Neural cell (in vitro differentiated cells): ENCODE data around the gene UCKL1. TPM values are rescaled to one million over a fixed set of nuclear protein-coding genes. Genes with fewer than 3 reads are reported as not detected.

Experiments used
- H2AFZ ChIP-seq: fragments of 200-600, 300-800 bp; sonication (generic), shearing (Covaris generic); 2 replicates; pipeline ENCODE4 v1.6.0; 2014; ENCODE audit warnings: low read depth, mild to moderate bottlenecking, antibody characterized with exemption, low read length, moderate library complexity
- H3F3A ChIP-seq: fragments of 200-600 bp; shearing (Covaris generic); 2 replicates; pipeline ENCODE4 v1.6.1; 2016; ENCODE audit warnings: mild to moderate bottlenecking, moderate library complexity, mixed read lengths, antibody characterized with exemption, low read length; ENCODE audit not compliant: insufficient read depth, poor library complexity, severe bottlenecking
- H3K27ac ChIP-seq: fragments of 200-600, 300-800 bp; sonication (generic), shearing (Covaris generic); 2 replicates; pipeline ENCODE4 v1.5.1; 2014; ENCODE audit warnings: mild to moderate bottlenecking, low read length, moderate library complexity
- H3K27me3 ChIP-seq: fragments of 300-800, 200-600 bp; sonication (generic), shearing (Covaris generic); 2 replicates; pipeline ENCODE4 v1.6.0; 2014; ENCODE audit warnings: mild to moderate bottlenecking, low read depth, low read length, moderate library complexity; ENCODE audit not compliant: insufficient read depth
- H3K36me3 ChIP-seq: fragments of 300-800, 200-600 bp; sonication (generic), shearing (Covaris generic); 2 replicates; pipeline ENCODE4 v1.5.1; 2014; ENCODE audit warnings: mild to moderate bottlenecking, antibody characterized with exemption, low read length, moderate library complexity; ENCODE audit not compliant: insufficient read depth
- H3K4me2 ChIP-seq: fragments of 300-800, 200-600 bp; sonication (generic), shearing (Covaris generic); 2 replicates; pipeline ENCODE4 v1.6.0; 2014; ENCODE audit warnings: mild to moderate bottlenecking, low read length
- H3K4me3 ChIP-seq: fragments of 300-800, 200-600 bp; sonication (generic), shearing (Covaris generic); 2 replicates; pipeline ENCODE4 v1.5.1; 2014; ENCODE audit warnings: mild to moderate bottlenecking, low read length, moderate library complexity
- H3K79me2 ChIP-seq: fragments of 200-600 bp; shearing (Covaris generic); replicated peaks from 2 replicates; pipeline ENCODE4 v1.6.0; 2014; ENCODE audit warnings: mild to moderate bottlenecking, low read length, moderate library complexity; ENCODE audit not compliant: insufficient read depth
- H3K9ac ChIP-seq: fragments of 300-800, 200-600 bp; sonication (generic), shearing (Covaris generic); 2 replicates; pipeline ENCODE4 v1.6.1; 2016; ENCODE audit warnings: mild to moderate bottlenecking, low read length, mixed read lengths
- H3K9me2 ChIP-seq: fragments of 200-600 bp; shearing (Covaris generic); 2 replicates; pipeline ENCODE4 v1.6.1; 2016; ENCODE audit warnings: mild to moderate bottlenecking, low read length, mixed read lengths; ENCODE audit not compliant: insufficient read depth
- H3K9me3 ChIP-seq: fragments of 200-600, 300-800 bp; sonication (generic), shearing (Covaris generic); 2 replicates; pipeline ENCODE4 v1.6.1; 2016; ENCODE audit warnings: mild to moderate bottlenecking, mixed run types, low read length, moderate library complexity, mixed read lengths
- H4K20me1 ChIP-seq: fragments of 200-600 bp; shearing (Covaris generic); 2 replicates; pipeline ENCODE4 v1.6.1; 2016; ENCODE audit warnings: mild to moderate bottlenecking, mixed run types; ENCODE audit not compliant: insufficient read depth
- CTCF ChIP-seq: fragments of 450-650 bp; IDR thresholded peaks from 2 replicates; pipeline ENCODE4 v1.5.1; 2014; ENCODE audit warnings: antibody characterized with exemption, mild to moderate bottlenecking, moderate library complexity; ENCODE audit not compliant: poor library complexity, severe bottlenecking
- EP300 ChIP-seq: fragments of 450-650 bp; conservative IDR thresholded peaks from 2 replicates; pipeline ENCODE4 v1.6.1; 2014; ENCODE audit warnings: antibody characterized with exemption, mild to moderate bottlenecking, moderate library complexity; ENCODE audit not compliant: poor library complexity, severe bottlenecking
- EZH2 ChIP-seq: fragments of 200-600, 300-800 bp; shearing (Covaris generic), sonication (generic); IDR thresholded peaks from 2 replicates; pipeline ENCODE4 v1.6.1; 2014; ENCODE audit warnings: antibody characterized with exemption, low read length, borderline replicate concordance, mild to moderate bottlenecking; ENCODE audit not compliant: insufficient read depth, poor library complexity, severe bottlenecking
- MXI1 ChIP-seq: fragments of 450-650 bp; conservative IDR thresholded peaks from 2 replicates; pipeline ENCODE4 v1.6.1; 2014; ENCODE audit warnings: antibody characterized with exemption, mild to moderate bottlenecking; ENCODE audit not compliant: poor library complexity, severe bottlenecking
- POLR2AphosphoS5 ChIP-seq: IDR thresholded peaks from 2 replicates; pipeline ENCODE4 v1.6.1; 2012
- RAD21 ChIP-seq: fragments of 450-650 bp; conservative IDR thresholded peaks from 2 replicates; pipeline ENCODE4 v1.6.1; 2014; ENCODE audit warnings: antibody characterized with exemption, mild to moderate bottlenecking, moderate library complexity
- REST ChIP-seq: IDR thresholded peaks from 2 replicates; pipeline ENCODE4 v1.6.1; 2012; ENCODE audit warnings: borderline replicate concordance
- SMC3 ChIP-seq: fragments of 450-650 bp; conservative IDR thresholded peaks from 2 replicates; pipeline ENCODE4 v1.6.1; 2014; ENCODE audit warnings: antibody characterized with exemption, mild to moderate bottlenecking, moderate library complexity; ENCODE audit not compliant: poor library complexity
- TAF1 ChIP-seq: IDR thresholded peaks from 2 replicates; pipeline ENCODE4 v1.6.1; 2012; ENCODE audit warnings: low read depth
- polyA plus RNA-seq: library from polyadenylated mRNA; depleted of rRNA; stranded (reverse); fragments of >200 nt; gene quantifications from 2 replicates; pipeline ENCODE4 v1.2.3, GENCODE V29; 2014

UCKL1 gene
- polyA plus RNA-seq, 1 donor from 2014 or later, result 58.9 TPM

- TF ChIP-seq RAD21 (no peak), MXI1 (no peak), REST (no peak), EZH2 (no peak), SMC3 (no peak), POLR2AphosphoS5 (no peak), CTCF (no peak), TAF1 (no peak), EP300 (no peak)
These were observed 55.8 kb downstream of the UCKL1 start for GRCh38 chr20:63900413-63900812.

GRCh38 chr20:63898882-63899558, 57.2 kb downstream of the UCKL1 start:
- H3K36me3 ChIP-seq, result no peaks in the 10 kb centered on the region
- no peaks in the 10 kb centered on the region for H3K27me3 ChIP-seq
- no peak overlapping the region for H3K4me2 ChIP-seq
- H3K9me3 ChIP-seq, result no peaks in the 10 kb centered on the region
- H3K27ac ChIP-seq, result no peak overlapping the region
- no peaks in the 10 kb centered on the region for H3F3A ChIP-seq
- no peak for TF ChIP-seq CTCF
- no peak overlapping the region for H2AFZ ChIP-seq
- H3K9me2 ChIP-seq, result no peaks in the 10 kb centered on the region
- peaks cover 19% of the 10 kb centered on the region for H4K20me1 ChIP-seq
- H3K79me2 ChIP-seq, result peaks cover 55% of the 10 kb centered on the region
- no peak overlapping the region for H3K4me3 ChIP-seq
- no peak overlapping the region for H3K9ac ChIP-seq

More at GRCh38 chr20:63900413-63900812, 55.8 kb downstream of the UCKL1 start:
- Histone ChIP-seq H3K79me2 (peaks cover 58% of the 10 kb centered on the region), H3F3A (no peaks in the 10 kb centered on the region), H3K9me3 (no peaks in the 10 kb centered on the region), H3K9ac (no peak overlapping the region), H3K27ac (no peak overlapping the region), H3K4me2 (no peak overlapping the region), H3K36me3 (no peaks in the 10 kb centered on the region), H3K9me2 (no peaks in the 10 kb centered on the region), H2AFZ (no peak overlapping the region), H3K4me3 (no peak overlapping the region), H3K27me3 (no peaks in the 10 kb centered on the region), H4K20me1 (peaks cover 19% of the 10 kb centered on the region)
